Endothelial cell (in vitro differentiated cells): ENCODE data around the gene HOXD4. TPM values are rescaled to one million over a fixed set of nuclear protein-coding genes. Genes with fewer than 3 reads are reported as not detected.

ENCODE experiments used
- DNase-seq: peaks from one replicate; pipeline ENCODE4 v3.0.0; 2021; ENCODE audit warnings: low spot score
- H3K27ac Mint-ChIP-seq: one replicate; pipeline ENCODE4 v1.8.0; 2021; ENCODE audit warnings: mixed read lengths, inconsistent platforms; ENCODE audit not compliant: unreplicated experiment
- H3K27me3 Mint-ChIP-seq: one replicate; pipeline ENCODE4 v1.8.0; 2021; ENCODE audit warnings: mild to moderate bottlenecking, moderate library complexity, mixed read lengths, inconsistent platforms; ENCODE audit not compliant: unreplicated experiment
- H3K36me3 Mint-ChIP-seq: one replicate; pipeline ENCODE4 v1.8.0; 2021; ENCODE audit warnings: mild to moderate bottlenecking, low read depth, mixed read lengths, inconsistent platforms; ENCODE audit not compliant: unreplicated experiment
- H3K4me1 Mint-ChIP-seq: one replicate; pipeline ENCODE4 v1.8.0; 2021; ENCODE audit warnings: mild to moderate bottlenecking, mixed read lengths, inconsistent platforms; ENCODE audit not compliant: unreplicated experiment
- H3K4me3 Mint-ChIP-seq: one replicate; pipeline ENCODE4 v1.8.0; 2021; ENCODE audit warnings: mild to moderate bottlenecking, mixed read lengths, inconsistent platforms; ENCODE audit not compliant: unreplicated experiment
- H3K9me3 Mint-ChIP-seq: one replicate; pipeline ENCODE4 v1.8.0; 2021; ENCODE audit warnings: mixed read lengths, inconsistent platforms; ENCODE audit not compliant: unreplicated experiment
- total RNA-seq: library from RNA; stranded (reverse); fragmentation: NEBNext Ultra II Directional; extraction: Animal tissue kit (Norgen Biotek cat#: 25700); gene quantifications from one replicate; pipeline ENCODE4 v1.2.1, GENCODE V29; 2021; ENCODE audit not compliant: unreplicated experiment
- TF ChIP-seq, protein P1 (sequence below): fragments of 200-600 bp; sonication (generic); IDR thresholded peaks from one replicate; pipeline ENCODE4 v1.5.0; 2021; ENCODE audit warnings: antibody characterized with exemption; ENCODE audit not compliant: unreplicated experiment

HOXD4 gene
- total RNA-seq, 1 donor from 2014 or later, result 3.5 TPM

DNA sequence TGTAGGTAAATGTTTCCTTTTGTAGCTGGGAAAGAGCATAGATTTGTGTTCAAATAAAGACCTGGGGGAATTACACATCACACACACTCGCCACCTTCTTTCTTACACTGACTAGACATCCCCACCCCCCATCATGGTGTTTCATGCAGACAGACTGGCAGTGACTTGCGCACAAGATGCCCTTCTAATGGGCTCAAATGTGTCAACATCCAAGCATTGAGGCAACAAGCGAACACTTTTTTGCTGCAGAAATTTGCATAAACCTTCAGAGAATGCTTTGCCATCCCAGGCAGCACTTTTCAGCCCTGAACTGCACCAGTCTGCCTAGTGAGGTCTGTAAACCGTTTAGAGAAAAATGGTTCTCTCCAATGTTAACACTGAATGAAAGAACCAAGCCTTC lies 17.3 kb upstream of the HOXD4 start:
- H3K9me3 Mint-ChIP-seq, result no peaks in the 10 kb centered on the region
- peaks cover 31% of the 10 kb centered on the region for H3K4me1 Mint-ChIP-seq
- peaks cover 6% of the 10 kb centered on the region for H3K36me3 Mint-ChIP-seq
- H3K27ac Mint-ChIP-seq, result no peak overlapping the region
- peaks cover 36% of the 10 kb centered on the region for H3K27me3 Mint-ChIP-seq
- no peak for DNase-seq
- TF ChIP-seq, protein P1, sequence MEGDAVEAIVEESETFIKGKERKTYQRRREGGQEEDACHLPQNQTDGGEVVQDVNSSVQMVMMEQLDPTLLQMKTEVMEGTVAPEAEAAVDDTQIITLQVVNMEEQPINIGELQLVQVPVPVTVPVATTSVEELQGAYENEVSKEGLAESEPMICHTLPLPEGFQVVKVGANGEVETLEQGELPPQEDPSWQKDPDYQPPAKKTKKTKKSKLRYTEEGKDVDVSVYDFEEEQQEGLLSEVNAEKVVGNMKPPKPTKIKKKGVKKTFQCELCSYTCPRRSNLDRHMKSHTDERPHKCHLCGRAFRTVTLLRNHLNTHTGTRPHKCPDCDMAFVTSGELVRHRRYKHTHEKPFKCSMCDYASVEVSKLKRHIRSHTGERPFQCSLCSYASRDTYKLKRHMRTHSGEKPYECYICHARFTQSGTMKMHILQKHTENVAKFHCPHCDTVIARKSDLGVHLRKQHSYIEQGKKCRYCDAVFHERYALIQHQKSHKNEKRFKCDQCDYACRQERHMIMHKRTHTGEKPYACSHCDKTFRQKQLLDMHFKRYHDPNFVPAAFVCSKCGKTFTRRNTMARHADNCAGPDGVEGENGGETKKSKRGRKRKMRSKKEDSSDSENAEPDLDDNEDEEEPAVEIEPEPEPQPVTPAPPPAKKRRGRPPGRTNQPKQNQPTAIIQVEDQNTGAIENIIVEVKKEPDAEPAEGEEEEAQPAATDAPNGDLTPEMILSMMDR, result no peak
- H3K4me3 Mint-ChIP-seq, result no peak overlapping the region

DNA sequence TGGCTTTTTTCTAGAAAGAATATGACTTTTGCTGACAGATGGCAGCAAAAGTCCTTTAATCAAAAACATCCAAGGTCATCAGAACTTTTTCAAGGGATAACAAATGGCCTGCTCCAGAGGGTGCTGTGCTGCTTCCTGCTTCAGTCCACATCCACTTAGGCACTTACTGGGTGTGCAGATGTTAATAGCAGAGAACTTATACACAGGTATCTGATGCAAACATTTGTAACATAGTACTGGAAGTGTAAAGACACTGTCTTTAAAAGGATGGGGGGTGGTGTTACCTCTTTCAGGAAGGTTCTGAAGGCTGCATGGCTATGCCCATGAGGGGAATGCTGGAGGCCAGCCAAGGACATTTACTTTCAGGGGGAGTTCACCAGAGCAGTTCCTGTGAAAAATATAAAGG lies 16.3 kb upstream of the HOXD4 start:
- Mint-ChIP-seq H3K9me3 (no peaks in the 10 kb centered on the region), H3K4me3 (peak overlapping the region; percentile 90), H3K4me1 (peaks cover 35% of the 10 kb centered on the region), H3K36me3 (peaks cover 6% of the 10 kb centered on the region), H3K27ac (peak overlapping the region; percentile 95), H3K27me3 (peaks cover 37% of the 10 kb centered on the region)
- TF ChIP-seq, protein P1, result no peak
- no peak for DNase-seq

- TF ChIP-seq, protein P1, result no peak
- Mint-ChIP-seq H3K27ac (peak overlapping the region; percentile 95), H3K4me1 (peaks cover 34% of the 10 kb centered on the region), H3K27me3 (peaks cover 36% of the 10 kb centered on the region), H3K4me3 (peak overlapping the region; percentile 90), H3K36me3 (peaks cover 6% of the 10 kb centered on the region), H3K9me3 (no peaks in the 10 kb centered on the region)
- DNase-seq, result no peak
Measured at GRCh38 chr2:176136374-176137251, 14.7 kb upstream of the HOXD4 start.

DNA sequence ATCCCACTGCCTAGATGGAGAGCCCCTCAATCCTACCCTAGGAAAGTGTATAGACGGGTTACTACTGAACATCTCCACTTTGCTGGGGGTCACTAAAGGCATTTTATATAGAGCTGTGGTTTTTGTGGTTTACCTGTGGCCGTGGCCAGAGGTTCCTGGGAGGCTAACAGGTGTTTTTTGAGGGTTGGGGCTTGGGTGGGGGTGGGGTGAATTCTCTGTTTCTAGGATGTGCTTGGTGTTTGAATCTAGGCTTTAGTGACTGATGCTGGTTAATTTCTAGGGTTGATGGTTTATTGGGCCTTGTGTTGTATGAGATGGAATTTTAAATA lies 14.1 kb upstream of the HOXD4 start:
- H3K27ac Mint-ChIP-seq, result no peak overlapping the region
- no peaks in the 10 kb centered on the region for H3K9me3 Mint-ChIP-seq
- peaks cover 6% of the 10 kb centered on the region for H3K36me3 Mint-ChIP-seq
- H3K27me3 Mint-ChIP-seq, result peaks cover 36% of the 10 kb centered on the region
- peaks cover 34% of the 10 kb centered on the region for H3K4me1 Mint-ChIP-seq
- no peak for DNase-seq
- peak overlapping the region; percentile 86 for H3K4me3 Mint-ChIP-seq
- TF ChIP-seq, protein P1, result no peak

DNA sequence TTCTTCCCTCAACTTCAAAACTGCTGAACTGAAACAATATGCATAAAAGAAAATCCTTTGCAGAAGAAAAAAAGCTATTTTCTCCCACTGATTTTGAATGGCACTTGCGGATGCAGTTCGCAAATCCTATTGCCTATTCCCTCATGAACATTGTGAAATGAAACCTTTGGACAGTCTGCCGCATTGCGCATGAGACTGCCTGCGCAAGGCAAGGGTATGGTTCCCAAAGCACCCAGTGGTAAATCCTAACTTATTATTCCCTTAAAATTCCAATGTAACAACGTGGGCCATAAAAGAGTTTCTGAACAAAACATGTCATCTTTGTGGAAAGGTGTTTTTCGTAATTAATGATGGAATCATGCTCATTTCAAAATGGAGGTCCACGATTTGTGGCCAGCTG lies 13.4 kb upstream of the HOXD4 start:
- Mint-ChIP-seq H3K4me3 (peak overlapping the region; percentile 86), H3K9me3 (no peaks in the 10 kb centered on the region), H3K36me3 (peaks cover 6% of the 10 kb centered on the region), H3K27me3 (peaks cover 34% of the 10 kb centered on the region), H3K4me1 (peaks cover 34% of the 10 kb centered on the region), H3K27ac (no peak overlapping the region)
- DNase-seq, result no peak
- TF ChIP-seq, protein P1, result no peak
